Prostate gland (tissue), 2 donors: ENCODE results near the gene SNX33.

Experiments used
- POLR2AphosphoS5 ChIP-seq: sonication (generic); formaldehyde crosslinking; IDR thresholded peaks from one replicate; pipeline ENCODE4 v1.6.1; 2017; ENCODE audit warnings: antibody characterized with exemption
- TF ChIP-seq, protein P1 (sequence below), 4 experiments: fragments of 200-600 bp in 2 of 4; fragments of 450-650 bp in 2 of 4; sonication (generic) in 2 of 4; IDR thresholded peaks; 1 replicate in 3 of 4; 2 replicates in 1 of 4; pipeline ENCODE4 v1.5.1; 2016 to 2019; ENCODE audit warnings: antibody characterized with exemption in 4 of 4, mild to moderate bottlenecking in 2 of 4, moderate library complexity in 2 of 4

DNA sequence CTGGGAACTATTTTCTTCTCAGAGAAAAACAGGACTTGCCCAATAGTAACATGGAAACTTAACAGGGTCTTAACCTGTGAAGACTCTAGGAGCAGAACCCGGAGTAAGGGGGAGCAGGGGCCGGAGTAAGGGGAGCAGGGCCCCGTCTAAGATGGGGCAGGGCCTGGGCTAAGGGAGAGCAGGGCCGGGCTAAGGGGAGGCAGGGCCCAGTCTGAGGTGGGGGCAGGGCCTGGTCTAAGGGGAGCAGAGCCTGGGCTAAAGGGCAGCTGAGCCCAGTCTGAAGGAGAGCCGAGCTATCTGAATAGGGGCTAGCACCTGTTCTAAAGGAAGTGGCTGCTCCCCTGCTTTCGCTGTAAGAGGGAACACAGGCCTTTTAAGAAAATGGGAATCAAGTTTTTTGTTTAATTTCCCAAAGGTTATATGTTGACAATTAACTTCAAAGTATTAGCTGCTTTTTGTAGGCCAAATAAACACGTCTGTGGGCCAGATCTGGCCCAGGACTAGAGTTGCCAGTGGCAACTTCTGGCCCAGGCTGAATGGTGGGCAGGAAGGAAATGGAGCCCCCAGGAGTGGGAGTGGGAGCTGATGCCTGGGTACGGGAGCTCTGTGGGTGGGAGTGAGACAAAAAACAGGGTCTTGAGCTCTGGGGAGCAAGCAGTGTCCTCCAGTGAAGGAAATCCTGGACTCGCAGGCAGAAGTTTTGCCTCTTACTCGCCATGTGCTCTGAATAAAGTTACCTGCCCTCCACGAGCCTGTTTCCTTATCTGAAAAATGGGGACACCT is 32.5 kb downstream of the SNX33 start:
- TF ChIP-seq, protein P1, sequence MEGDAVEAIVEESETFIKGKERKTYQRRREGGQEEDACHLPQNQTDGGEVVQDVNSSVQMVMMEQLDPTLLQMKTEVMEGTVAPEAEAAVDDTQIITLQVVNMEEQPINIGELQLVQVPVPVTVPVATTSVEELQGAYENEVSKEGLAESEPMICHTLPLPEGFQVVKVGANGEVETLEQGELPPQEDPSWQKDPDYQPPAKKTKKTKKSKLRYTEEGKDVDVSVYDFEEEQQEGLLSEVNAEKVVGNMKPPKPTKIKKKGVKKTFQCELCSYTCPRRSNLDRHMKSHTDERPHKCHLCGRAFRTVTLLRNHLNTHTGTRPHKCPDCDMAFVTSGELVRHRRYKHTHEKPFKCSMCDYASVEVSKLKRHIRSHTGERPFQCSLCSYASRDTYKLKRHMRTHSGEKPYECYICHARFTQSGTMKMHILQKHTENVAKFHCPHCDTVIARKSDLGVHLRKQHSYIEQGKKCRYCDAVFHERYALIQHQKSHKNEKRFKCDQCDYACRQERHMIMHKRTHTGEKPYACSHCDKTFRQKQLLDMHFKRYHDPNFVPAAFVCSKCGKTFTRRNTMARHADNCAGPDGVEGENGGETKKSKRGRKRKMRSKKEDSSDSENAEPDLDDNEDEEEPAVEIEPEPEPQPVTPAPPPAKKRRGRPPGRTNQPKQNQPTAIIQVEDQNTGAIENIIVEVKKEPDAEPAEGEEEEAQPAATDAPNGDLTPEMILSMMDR (IDR thresholded peaks at IDR 0.05) = no peak
- no peak for TF ChIP-seq POLR2AphosphoS5
